Loucy (cell line): ENCODE data around the gene DXO.

Source experiments
- EZH2phosphoT487 ChIP-seq: fragments of 200-600 bp; IDR thresholded peaks from 2 replicates; pipeline ENCODE4 v1.6.1; 2018; ENCODE audit warnings: antibody characterized with exemption, mild to moderate bottlenecking, moderate library complexity, borderline replicate concordance
- TF ChIP-seq, protein P1 (sequence below): fragments of 200-600 bp; sonication (generic); conservative IDR thresholded peaks from 2 replicates; pipeline ENCODE4 v1.5.1; 2014; ENCODE audit warnings: mild to moderate bottlenecking, antibody characterized with exemption, low read length

DNA sequence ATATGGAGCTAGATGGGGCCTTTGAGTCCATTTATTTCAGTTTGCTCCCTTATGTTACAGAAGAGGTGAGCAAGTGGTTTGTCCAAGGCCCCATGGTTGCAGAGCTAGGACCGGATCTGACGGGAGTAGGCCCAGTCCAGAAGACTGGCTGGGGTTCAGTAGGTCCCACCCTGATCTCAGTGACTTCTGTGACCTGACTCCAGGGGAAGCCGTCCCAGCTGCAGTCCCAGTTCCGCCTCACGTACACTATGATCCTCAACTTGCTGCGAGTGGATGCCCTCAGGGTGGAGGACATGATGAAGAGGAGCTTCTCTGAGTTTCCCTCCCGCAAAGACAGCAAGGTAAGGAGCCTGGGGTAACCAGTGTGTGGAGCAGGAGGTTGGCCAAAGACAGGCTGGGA, 5.4 kb downstream of the DXO start:
- TF ChIP-seq EZH2phosphoT487, result no peak
- TF ChIP-seq, protein P1, sequence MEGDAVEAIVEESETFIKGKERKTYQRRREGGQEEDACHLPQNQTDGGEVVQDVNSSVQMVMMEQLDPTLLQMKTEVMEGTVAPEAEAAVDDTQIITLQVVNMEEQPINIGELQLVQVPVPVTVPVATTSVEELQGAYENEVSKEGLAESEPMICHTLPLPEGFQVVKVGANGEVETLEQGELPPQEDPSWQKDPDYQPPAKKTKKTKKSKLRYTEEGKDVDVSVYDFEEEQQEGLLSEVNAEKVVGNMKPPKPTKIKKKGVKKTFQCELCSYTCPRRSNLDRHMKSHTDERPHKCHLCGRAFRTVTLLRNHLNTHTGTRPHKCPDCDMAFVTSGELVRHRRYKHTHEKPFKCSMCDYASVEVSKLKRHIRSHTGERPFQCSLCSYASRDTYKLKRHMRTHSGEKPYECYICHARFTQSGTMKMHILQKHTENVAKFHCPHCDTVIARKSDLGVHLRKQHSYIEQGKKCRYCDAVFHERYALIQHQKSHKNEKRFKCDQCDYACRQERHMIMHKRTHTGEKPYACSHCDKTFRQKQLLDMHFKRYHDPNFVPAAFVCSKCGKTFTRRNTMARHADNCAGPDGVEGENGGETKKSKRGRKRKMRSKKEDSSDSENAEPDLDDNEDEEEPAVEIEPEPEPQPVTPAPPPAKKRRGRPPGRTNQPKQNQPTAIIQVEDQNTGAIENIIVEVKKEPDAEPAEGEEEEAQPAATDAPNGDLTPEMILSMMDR, result no peak
